ENCODE results near the gene PACC1.
"Not testable (repeated sequence)": the region's sequence is repeated elsewhere in the genome, so short reads cannot be mapped to it uniquely, and the experiment has no call there.

PACC1 gene

DNA sequence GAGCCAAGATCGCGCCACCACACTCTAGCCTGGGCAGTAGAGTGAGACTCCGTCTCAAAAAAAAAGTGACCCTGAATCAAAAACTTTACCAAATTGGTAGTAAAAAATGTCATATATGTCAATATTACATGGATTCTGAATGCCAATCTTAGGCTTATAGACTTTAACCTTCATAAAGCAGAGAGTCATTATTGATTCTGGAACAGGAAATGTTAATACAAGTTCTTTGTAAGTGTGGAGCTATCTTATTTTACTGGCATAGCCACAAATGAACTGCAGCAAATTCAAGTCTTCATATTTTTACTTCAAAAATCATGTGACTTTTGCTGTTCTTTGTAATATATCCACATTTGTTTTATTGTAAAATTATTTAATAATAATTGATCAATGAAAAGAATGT, 88.1 kb downstream of the PACC1 start:
- peaks cover 12% of the 10 kb centered on the region; the same call in 1 of the 2 replicates for H3K36me3 ChIP-seq (ENCODE audit: insufficient read depth, low read length)
- H3K27ac ChIP-seq (ENCODE audit: low read length): no peak overlapping the region
- H3K4me3 ChIP-seq (ENCODE audit: low read depth in 1 of 2, low read length in 2 of 2): no peak overlapping the region
- H3K9me3 ChIP-seq (ENCODE audit: insufficient read depth, low read length, severe bottlenecking): no peaks in the 10 kb centered on the region
- no peaks in the 10 kb centered on the region; the same call in 1 of the 2 replicates for H4K20me1 ChIP-seq (ENCODE audit: insufficient read depth, low read length)
- no peak for DNase-seq
- peaks cover 55% of the 10 kb centered on the region for H3K79me2 ChIP-seq (ENCODE audit: insufficient read depth, low read length)
- no peak for ATAC-seq (ENCODE audit: insufficient read depth, low read depth)
- H3K27me3 ChIP-seq (ENCODE audit: insufficient read depth, low read length, poor library complexity): no peaks in the 10 kb centered on the region
- TF ChIP-seq, protein P1, sequence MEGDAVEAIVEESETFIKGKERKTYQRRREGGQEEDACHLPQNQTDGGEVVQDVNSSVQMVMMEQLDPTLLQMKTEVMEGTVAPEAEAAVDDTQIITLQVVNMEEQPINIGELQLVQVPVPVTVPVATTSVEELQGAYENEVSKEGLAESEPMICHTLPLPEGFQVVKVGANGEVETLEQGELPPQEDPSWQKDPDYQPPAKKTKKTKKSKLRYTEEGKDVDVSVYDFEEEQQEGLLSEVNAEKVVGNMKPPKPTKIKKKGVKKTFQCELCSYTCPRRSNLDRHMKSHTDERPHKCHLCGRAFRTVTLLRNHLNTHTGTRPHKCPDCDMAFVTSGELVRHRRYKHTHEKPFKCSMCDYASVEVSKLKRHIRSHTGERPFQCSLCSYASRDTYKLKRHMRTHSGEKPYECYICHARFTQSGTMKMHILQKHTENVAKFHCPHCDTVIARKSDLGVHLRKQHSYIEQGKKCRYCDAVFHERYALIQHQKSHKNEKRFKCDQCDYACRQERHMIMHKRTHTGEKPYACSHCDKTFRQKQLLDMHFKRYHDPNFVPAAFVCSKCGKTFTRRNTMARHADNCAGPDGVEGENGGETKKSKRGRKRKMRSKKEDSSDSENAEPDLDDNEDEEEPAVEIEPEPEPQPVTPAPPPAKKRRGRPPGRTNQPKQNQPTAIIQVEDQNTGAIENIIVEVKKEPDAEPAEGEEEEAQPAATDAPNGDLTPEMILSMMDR (IDR thresholded peaks at IDR 0.05; ENCODE audit: borderline replicate concordance, extremely low read depth, low read length, poor library complexity, severe bottlenecking): no peak
- no peak for TF ChIP-seq EZH2 (IDR thresholded peaks at IDR 0.05; ENCODE audit: borderline replicate concordance, low read depth, low read length, severe bottlenecking)
- H3K9ac ChIP-seq (ENCODE audit: low read depth, low read length): no peak overlapping the region
- no peak overlapping the region for H2AFZ ChIP-seq (ENCODE audit: low read depth, low read length)
- H3K4me2 ChIP-seq (ENCODE audit: insufficient read depth, low read length): no peak overlapping the region
- H3K4me1 ChIP-seq (ENCODE audit: insufficient read depth, low read length): peaks cover 7% of the 10 kb centered on the region; the same call in 1 of the 2 replicates

- Histone ChIP-seq H3K9ac (ENCODE audit: low read depth, low read length) (no peak overlapping the region), H3K4me1 (ENCODE audit: insufficient read depth, low read length) (peaks cover 7% of the 10 kb centered on the region; the same call in 1 of the 2 replicates), H4K20me1 (ENCODE audit: insufficient read depth, low read length) (no peaks in the 10 kb centered on the region; the same call in 1 of the 2 replicates), H3K4me2 (ENCODE audit: insufficient read depth, low read length) (no peak overlapping the region), H3K36me3 (ENCODE audit: insufficient read depth, low read length) (peaks cover 8% of the 10 kb centered on the region; the same call in 1 of the 2 replicates), H3K79me2 (ENCODE audit: insufficient read depth, low read length) (peaks cover 63% of the 10 kb centered on the region), H2AFZ (ENCODE audit: low read depth, low read length) (no peak overlapping the region), H3K27me3 (ENCODE audit: insufficient read depth, low read length, poor library complexity) (no peaks in the 10 kb centered on the region), H3K27ac (ENCODE audit: low read length) (no peak overlapping the region), H3K4me3 (ENCODE audit: low read depth in 1 of 2, low read length in 2 of 2) (no peak overlapping the region), H3K9me3 (ENCODE audit: insufficient read depth, low read length, severe bottlenecking) (no peaks in the 10 kb centered on the region)
- peak; percentile 57 for ATAC-seq (ENCODE audit: insufficient read depth, low read depth)
- no peak for DNase-seq
- TF ChIP-seq, protein P1 (IDR thresholded peaks at IDR 0.05; ENCODE audit: borderline replicate concordance, extremely low read depth, low read length, poor library complexity, severe bottlenecking): no peak
- no peak for TF ChIP-seq EZH2 (IDR thresholded peaks at IDR 0.05; ENCODE audit: borderline replicate concordance, low read depth, low read length, severe bottlenecking)
Observed at GRCh38 chr1:212323066-212323465, 91.6 kb downstream of the PACC1 start.

DNA sequence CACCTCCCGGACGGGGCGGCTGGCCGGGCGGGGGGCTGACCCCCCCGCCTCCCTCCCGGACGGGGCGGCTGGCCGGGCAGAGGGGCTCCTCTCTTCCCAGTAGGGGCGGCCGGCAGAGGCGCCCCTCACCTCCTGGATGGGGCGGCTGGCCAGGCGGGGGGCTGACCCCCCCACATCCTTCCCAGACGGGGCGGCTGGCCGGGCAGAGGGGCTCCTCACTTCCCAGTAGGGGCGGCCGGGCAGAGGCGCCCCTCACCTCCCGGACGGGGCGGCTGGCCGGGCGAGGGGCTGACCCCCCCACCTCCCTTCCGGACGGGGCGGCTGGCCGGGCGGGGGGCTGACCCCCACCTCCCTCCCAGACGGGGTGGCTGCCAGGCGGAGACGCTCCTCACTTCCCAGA, 93.7 kb downstream of the PACC1 start:
- ATAC-seq (ENCODE audit: insufficient read depth, low read depth); H2AFZ ChIP-seq (ENCODE audit: low read depth, low read length); H3K4me1 ChIP-seq (ENCODE audit: insufficient read depth, low read length); DNase-seq; H3K9me3 ChIP-seq (ENCODE audit: insufficient read depth, low read length, severe bottlenecking); H3K27me3 ChIP-seq (ENCODE audit: insufficient read depth, low read length, poor library complexity); H3K4me2 ChIP-seq (ENCODE audit: insufficient read depth, low read length); H4K20me1 ChIP-seq (ENCODE audit: insufficient read depth, low read length); H3K9ac ChIP-seq (ENCODE audit: low read depth, low read length); H3K27ac ChIP-seq (ENCODE audit: low read length); H3K4me3 ChIP-seq (ENCODE audit: low read depth in 1 of 2, low read length in 2 of 2): not testable (repeated sequence)
- H3K36me3 ChIP-seq (ENCODE audit: insufficient read depth, low read length): peaks cover 10% of the 10 kb centered on the region; the same call in 1 of the 2 replicates
- peaks cover 63% of the 10 kb centered on the region for H3K79me2 ChIP-seq (ENCODE audit: insufficient read depth, low read length)

DNA sequence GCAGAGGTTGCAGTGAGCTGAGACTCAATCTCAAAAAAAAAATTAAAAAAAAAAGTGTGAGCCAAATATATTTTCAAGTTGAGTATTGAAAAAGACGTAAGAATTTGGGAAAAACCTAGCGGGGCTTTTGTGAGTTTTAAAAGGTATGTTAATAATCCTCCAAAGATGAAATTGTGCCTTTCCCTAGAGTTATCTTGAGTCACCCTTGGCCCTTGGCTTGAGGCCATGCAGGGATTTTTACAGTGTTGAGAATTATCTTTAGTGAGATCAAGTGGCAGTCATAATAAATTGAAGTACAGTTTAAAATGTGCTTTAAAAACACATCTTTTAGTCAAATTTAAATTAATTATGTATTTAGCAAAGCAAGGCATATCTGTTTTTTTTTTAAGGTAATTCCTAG, 96.8 kb downstream of the PACC1 start:
- Histone ChIP-seq H2AFZ (ENCODE audit: low read depth, low read length) (no peak overlapping the region), H3K4me3 (ENCODE audit: low read depth in 1 of 2, low read length in 2 of 2) (no peak overlapping the region), H3K27me3 (ENCODE audit: insufficient read depth, low read length, poor library complexity) (no peaks in the 10 kb centered on the region), H3K36me3 (ENCODE audit: insufficient read depth, low read length) (peaks cover 7% of the 10 kb centered on the region; the same call in 1 of the 2 replicates), H3K27ac (ENCODE audit: low read length) (no peak overlapping the region), H3K4me2 (ENCODE audit: insufficient read depth, low read length) (no peak overlapping the region), H3K79me2 (ENCODE audit: insufficient read depth, low read length) (peaks cover 68% of the 10 kb centered on the region), H4K20me1 (ENCODE audit: insufficient read depth, low read length) (no peaks in the 10 kb centered on the region), H3K9me3 (ENCODE audit: insufficient read depth, low read length, severe bottlenecking) (no peaks in the 10 kb centered on the region), H3K9ac (ENCODE audit: low read depth, low read length) (no peak overlapping the region), H3K4me1 (ENCODE audit: insufficient read depth, low read length) (peaks cover 3% of the 10 kb centered on the region; the same call in 1 of the 2 replicates)
- DNase-seq (no peak), ATAC-seq (ENCODE audit: insufficient read depth, low read depth) (no peak)
- TF ChIP-seq, protein P1 (IDR thresholded peaks at IDR 0.05; ENCODE audit: borderline replicate concordance, extremely low read depth, low read length, poor library complexity, severe bottlenecking): no peak
